Type B pancreatic cell (in vitro differentiated cells): ENCODE results near the gene PDE8A. TPM values are rescaled to one million over a fixed set of nuclear protein-coding genes. Genes with fewer than 3 reads are reported as not detected.

Experiments
- DNase-seq: peaks from one replicate; pipeline ENCODE4 v3.0.0; 2021; ENCODE audit warnings: mixed read lengths; ENCODE audit not compliant: unreplicated experiment; ENCODE audit errors: extremely low spot score
- H3K27ac Mint-ChIP-seq: 2 replicates; pipeline ENCODE4 v1.8.0; 2021; ENCODE audit warnings: mild to moderate bottlenecking, mixed read lengths
- H3K27me3 Mint-ChIP-seq: 2 replicates; pipeline ENCODE4 v1.8.0; 2021; ENCODE audit warnings: mixed read lengths
- H3K36me3 Mint-ChIP-seq: 2 replicates; pipeline ENCODE4 v1.8.0; 2021; ENCODE audit warnings: mixed read lengths
- H3K4me1 Mint-ChIP-seq: one replicate; pipeline ENCODE4 v1.8.0; 2021; ENCODE audit warnings: mixed read lengths; ENCODE audit not compliant: unreplicated experiment
- H3K4me3 Mint-ChIP-seq: 2 replicates; pipeline ENCODE4 v1.8.0; 2021; ENCODE audit warnings: mild to moderate bottlenecking, mixed read lengths
- H3K9me3 Mint-ChIP-seq: 2 replicates; pipeline ENCODE4 v1.8.0; 2021; ENCODE audit warnings: mixed read lengths
- CTCF ChIP-seq: fragments of 200-600 bp; sonication (generic); conservative IDR thresholded peaks from 2 replicates; pipeline ENCODE4 v1.5.0; 2021; ENCODE audit warnings: antibody characterized with exemption, mild to moderate bottlenecking
- total RNA-seq: library from RNA; stranded (reverse); gene quantifications from 2 replicates; pipeline ENCODE4 v1.2.1, GENCODE V29; 2021; ENCODE audit warnings: low replicate concordance

Gene PDE8A
- total RNA-seq, 1 donor from 2014 or later, result 22.8 TPM

GRCh38 chr15:85028416-85028815, 46.8 kb downstream of the PDE8A start:
- Mint-ChIP-seq H3K27ac (peak overlapping the region; percentile 4), H3K9me3 (no peaks in the 10 kb centered on the region), H3K27me3 (no peaks in the 10 kb centered on the region), H3K4me1 (peaks cover 31% of the 10 kb centered on the region), H3K4me3 (no peak overlapping the region), H3K36me3 (no peaks in the 10 kb centered on the region)
- TF ChIP-seq CTCF, result no peak
- DNase-seq, result no peak

- no peaks in the 10 kb centered on the region for H3K27me3 Mint-ChIP-seq
- no peak overlapping the region for H3K4me3 Mint-ChIP-seq
- H3K27ac Mint-ChIP-seq, result no peak overlapping the region
- no peaks in the 10 kb centered on the region for H3K9me3 Mint-ChIP-seq
- TF ChIP-seq CTCF, result no peak
- peaks cover under 1% of the 10 kb centered on the region for H3K36me3 Mint-ChIP-seq
- DNase-seq, result no peak
- peaks cover 29% of the 10 kb centered on the region for H3K4me1 Mint-ChIP-seq
Measured at GRCh38 chr15:85029221-85029620, 47.6 kb downstream of the PDE8A start.

- Mint-ChIP-seq H3K36me3 (peaks cover 3% of the 10 kb centered on the region), H3K27ac (peak overlapping the region; percentile 59), H3K4me3 (no peak overlapping the region), H3K27me3 (no peaks in the 10 kb centered on the region), H3K9me3 (no peaks in the 10 kb centered on the region), H3K4me1 (peaks cover 23% of the 10 kb centered on the region)
- DNase-seq, result no peak
- TF ChIP-seq CTCF, result no peak
Measured at GRCh38 chr15:85030301-85030929, 48.8 kb downstream of the PDE8A start.

GRCh38 chr15:85031086-85031943, 49.7 kb downstream of the PDE8A start:
- H3K9me3 Mint-ChIP-seq, result no peaks in the 10 kb centered on the region
- no peak for DNase-seq
- no peaks in the 10 kb centered on the region for H3K27me3 Mint-ChIP-seq
- H3K27ac Mint-ChIP-seq, result peak overlapping the region; percentile 40
- no peak overlapping the region for H3K4me3 Mint-ChIP-seq
- TF ChIP-seq CTCF, result no peak
- H3K36me3 Mint-ChIP-seq, result peaks cover 3% of the 10 kb centered on the region
- H3K4me1 Mint-ChIP-seq, result peaks cover 28% of the 10 kb centered on the region

GRCh38 chr15:85031944-85032558, 50.4 kb downstream of the PDE8A start:
- H3K27ac Mint-ChIP-seq, result peak overlapping the region; percentile 40
- TF ChIP-seq CTCF, result no peak
- no peaks in the 10 kb centered on the region for H3K27me3 Mint-ChIP-seq
- peaks cover 3% of the 10 kb centered on the region for H3K36me3 Mint-ChIP-seq
- H3K9me3 Mint-ChIP-seq, result no peaks in the 10 kb centered on the region
- no peak overlapping the region for H3K4me3 Mint-ChIP-seq
- DNase-seq, result no peak
- peaks cover 31% of the 10 kb centered on the region for H3K4me1 Mint-ChIP-seq
